Stimulated activated CD4-positive, alpha-beta T cell treated with anti-CD3 and anti-CD28 coated beads, Interleukin-4, amount 100 ng/mL, for 1 hour (primary cell): ENCODE data around the gene PPP1R3G.
A peak's percentile ranks its signal among the peaks of the same experiment; 100 is the strongest.

ENCODE experiments used
- DNase-seq: peaks from one replicate; pipeline ENCODE4 v3.0.0-alpha.2; 2020

Gene PPP1R3G

DNA sequence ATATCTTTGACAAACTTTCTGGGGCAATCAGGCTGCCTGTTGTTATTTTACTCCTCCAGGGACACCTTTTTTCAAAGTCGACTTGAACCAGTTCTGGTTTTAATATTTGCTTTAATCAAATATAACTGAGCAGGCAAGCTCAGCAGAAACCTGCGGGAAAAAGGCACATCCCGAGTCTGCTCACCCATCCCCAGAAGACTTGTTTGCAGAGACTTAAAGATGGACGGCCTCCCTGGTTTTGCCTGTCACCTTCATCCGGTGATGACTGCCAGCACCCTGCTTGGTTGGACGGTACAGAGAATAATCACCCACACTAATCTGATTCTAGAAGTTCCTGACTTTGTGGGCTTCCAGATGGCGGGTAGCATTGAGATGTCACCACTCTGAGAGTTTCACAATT lies 36.8 kb downstream of the PPP1R3G start:
- DNase-seq = no peak

DNA sequence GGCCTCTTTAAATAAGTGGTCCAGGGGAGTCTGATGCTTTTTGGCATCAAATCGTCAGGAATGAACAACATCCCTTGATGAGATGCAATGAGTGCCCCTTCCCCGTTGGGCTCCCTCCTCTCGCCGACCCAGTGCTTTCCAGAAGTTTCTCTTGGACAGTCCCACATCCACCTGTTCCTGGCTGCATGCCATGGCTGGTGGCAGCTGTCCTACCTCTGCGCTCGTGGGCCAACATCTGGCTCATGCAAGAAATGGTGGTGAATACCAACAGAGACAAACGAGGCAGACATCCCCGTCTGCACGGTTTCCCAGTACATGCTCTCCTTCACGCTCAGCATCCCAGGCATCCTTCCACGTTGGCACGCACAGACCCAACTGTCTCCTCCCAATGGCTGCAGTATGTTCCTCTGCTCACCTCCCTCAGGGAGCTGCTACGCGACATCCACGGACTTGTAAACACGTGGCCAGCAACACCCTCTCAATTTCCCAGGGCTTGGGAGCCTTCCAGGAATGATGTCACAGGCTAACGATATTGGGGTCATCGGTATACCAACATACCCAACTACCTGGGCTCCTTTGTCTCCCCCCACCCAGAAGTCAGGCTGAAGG lies 37.5 kb downstream of the PPP1R3G start:
- DNase-seq = no peak

DNA sequence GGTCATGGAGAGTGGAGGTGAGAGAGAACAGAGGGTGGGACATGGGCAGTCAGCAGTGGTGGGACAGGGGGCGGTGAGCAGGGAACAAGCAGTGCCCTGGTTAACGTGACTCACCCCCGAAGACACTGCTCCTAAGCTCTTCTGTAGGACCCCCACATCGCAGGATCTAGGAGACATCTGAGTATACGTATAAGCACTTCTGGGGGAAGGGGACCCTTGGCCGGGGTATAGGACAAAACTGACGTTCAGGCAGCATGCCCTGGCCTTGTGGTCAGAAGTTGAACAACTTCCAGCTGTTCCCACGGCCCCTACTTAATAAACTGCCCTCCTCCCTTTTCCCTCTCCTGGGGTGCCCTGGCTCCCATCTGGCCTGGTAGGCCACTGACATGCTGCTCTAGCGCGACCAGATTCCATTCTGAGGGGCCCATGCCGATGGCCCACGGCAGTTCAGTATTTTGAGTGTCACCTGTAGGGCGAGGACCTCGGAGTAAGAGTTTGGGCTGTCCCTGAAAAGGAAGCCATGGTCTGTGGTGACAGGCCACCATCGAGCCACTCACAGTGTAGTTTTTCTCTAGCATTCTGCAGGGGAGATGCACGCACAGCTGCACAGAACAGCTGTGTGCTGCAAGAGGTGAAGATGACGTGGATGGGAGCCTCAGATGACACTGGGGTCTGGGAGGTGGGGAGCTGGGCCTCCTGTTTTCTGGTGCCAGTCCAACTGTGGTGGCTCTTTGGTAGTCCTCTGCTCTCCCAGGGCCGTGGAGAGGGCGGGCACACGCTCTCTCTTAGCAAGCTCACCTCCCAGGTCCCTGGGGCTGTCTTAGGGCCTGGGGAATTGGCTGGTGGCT lies 38.4 kb downstream of the PPP1R3G start:
- no peak for DNase-seq

DNA sequence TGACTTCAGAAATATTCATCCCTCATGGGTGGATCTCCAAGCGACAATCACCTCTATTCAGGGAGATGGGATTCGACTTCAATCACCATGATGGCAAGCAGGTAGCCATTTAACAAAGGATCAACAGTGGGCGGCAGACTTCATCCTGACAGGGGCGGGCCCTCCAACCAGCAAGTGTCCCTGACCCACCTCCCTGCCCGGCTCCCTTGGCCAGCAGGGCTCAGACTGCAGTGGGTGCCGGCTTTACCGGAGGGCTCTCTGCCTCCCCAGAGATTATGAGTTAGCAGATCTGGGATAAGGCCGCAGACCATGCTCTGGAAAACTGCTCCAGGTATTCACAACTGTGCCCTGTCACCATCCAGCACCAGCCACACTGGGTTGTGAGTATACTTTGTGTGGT lies 39.4 kb downstream of the PPP1R3G start:
- DNase-seq = no peak

- DNase-seq = no peak
These were observed 40.2 kb downstream of the PPP1R3G start for GRCh38 chr6:5125152-5126006.

GRCh38 chr6:5126214-5126613 lies 41.1 kb downstream of the PPP1R3G start:
- no peak for DNase-seq

GRCh38 chr6:5127106-5127687 lies 42.1 kb downstream of the PPP1R3G start:
- DNase-seq = no peak

- DNase-seq = no peak
These were observed 43.2 kb downstream of the PPP1R3G start for GRCh38 chr6:5128351-5128750.

DNA sequence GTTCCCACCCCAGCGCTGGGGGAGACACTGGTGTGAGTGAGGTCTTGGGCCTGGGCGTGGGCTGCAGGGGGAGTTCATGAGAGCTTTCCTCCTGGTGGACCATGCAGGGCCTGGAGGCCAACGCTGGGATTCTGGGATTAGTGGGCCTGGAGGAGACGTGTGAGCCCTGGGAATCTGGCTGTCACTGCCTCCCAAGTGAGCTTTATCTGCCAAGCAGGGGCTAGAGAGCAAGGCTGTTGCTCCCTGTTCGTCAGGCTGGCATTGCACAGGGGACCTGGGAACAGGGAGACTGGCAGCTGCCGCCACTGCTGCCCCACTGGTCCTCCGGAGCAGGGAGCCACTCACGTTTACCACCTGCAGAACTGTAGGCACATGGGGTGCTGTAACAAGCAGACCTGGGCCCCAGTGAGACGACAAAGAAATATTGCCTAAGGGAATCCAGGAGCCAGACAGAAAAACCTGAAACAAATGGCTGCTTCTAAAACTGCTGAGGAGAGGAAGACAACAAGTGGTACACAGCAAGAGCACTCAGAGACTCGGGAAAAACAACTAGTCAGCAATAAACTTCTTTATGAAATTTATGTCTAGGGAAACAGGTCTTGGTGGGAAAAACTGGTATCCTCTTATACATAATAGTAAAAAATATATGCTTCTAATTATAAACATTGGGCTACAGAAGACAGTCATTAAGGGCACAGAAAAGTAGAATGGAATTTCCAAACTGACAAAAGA lies 45.2 kb downstream of the PPP1R3G start:
- no peak for DNase-seq

DNA sequence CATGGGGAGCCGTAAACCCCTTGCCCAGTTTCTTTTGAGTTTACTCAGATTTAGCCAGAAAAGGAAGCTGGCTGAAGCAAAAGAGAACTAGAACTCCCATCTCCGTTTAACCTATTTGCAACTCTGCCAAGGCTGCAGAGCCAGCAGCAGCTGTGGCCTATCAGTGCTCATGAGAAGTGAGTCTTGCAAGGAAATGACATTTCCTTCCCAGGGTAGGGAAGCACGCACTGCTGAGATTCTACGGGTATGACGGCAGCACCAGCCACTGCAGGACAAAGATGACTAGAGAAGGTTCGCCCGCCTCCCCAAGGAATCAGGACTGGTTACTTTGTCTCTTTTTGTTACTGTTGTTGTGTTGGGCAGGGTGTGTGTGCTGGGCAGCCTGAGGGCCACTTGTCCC lies 47.6 kb downstream of the PPP1R3G start:
- no peak for DNase-seq

- no peak for DNase-seq
These were observed 48.8 kb downstream of the PPP1R3G start for GRCh38 chr6:5133943-5134342.

- DNase-seq = peak; percentile 26
These were observed 50.7 kb downstream of the PPP1R3G start for GRCh38 chr6:5135788-5136376.

DNA sequence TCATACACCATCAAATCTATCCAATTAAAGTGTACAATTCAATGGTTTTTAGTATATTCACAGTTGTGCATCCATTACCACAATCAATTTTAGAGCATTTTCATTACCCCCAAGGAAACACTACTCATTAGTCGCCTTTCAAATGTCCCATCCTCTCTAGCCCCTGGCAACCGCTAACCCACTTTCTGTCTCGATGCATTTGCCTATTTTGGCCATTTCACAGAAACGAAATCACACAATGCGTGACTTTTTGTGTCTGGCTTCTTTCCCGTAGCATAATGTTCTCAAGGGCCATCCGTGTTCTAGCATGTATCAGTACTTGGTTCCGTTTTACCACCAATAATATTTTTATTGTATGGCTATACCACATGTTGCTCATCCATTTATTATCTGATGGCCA lies 51.7 kb downstream of the PPP1R3G start:
- no peak for DNase-seq
